ENCODE data around the gene MSX2.

The MSX2 gene

GRCh38 chr5:174692381-174692780, 32.0 kb upstream of the MSX2 start:
- Histone ChIP-seq H3K9me3 (ENCODE audit: control insufficient read depth, insufficient read depth, low read depth, low read length) (no peaks in the 10 kb centered on the region), H3K4me3 (ENCODE audit: low read depth, low read length) (no peak overlapping the region), H3K27ac (ENCODE audit: extremely low read depth, low read depth, low read length) (no peak overlapping the region), H3K36me3 (ENCODE audit: control insufficient read depth in 2 of 2, insufficient read depth in 1 of 2, low read length in 2 of 2) (no peaks in the 10 kb centered on the region), H3K4me1 (ENCODE audit: control insufficient read depth, insufficient read depth, low read length) (peaks cover 18% of the 10 kb centered on the region)
- ChIA-PET POLR2A (no interaction called here), CTCF (no interaction called here)
- TF ChIP-seq ZNF404 (tag by site-specific recombination; IDR thresholded peaks at IDR 0.05) (no peak), ZNF37A (tag by site-specific recombination; IDR thresholded peaks at IDR 0.05) (no peak), ZNF140 (tag by site-specific recombination; IDR thresholded peaks at IDR 0.05) (no peak), ZNF561 (tag by site-specific recombination; IDR thresholded peaks at IDR 0.05; ENCODE audit: borderline replicate concordance) (no peak), ZSCAN23 (tag by site-specific recombination; IDR thresholded peaks at IDR 0.05) (no peak), PRDM6 (tag by site-specific recombination; IDR thresholded peaks at IDR 0.05) (no peak)

GRCh38 chr5:174692982-174693422, 31.4 kb upstream of the MSX2 start:
- POLR2A ChIA-PET, result no interaction called here
- no peaks in the 10 kb centered on the region for H3K36me3 ChIP-seq (ENCODE audit: control insufficient read depth in 2 of 2, insufficient read depth in 1 of 2, low read length in 2 of 2)
- H3K4me3 ChIP-seq (ENCODE audit: low read depth, low read length), result no peak overlapping the region
- TF ChIP-seq TCF7L2 (IDR thresholded peaks at IDR 0.05; ENCODE audit: borderline replicate concordance, low read depth, low read length), result peak; percentile 40; the same call in 1 of the 2 replicates
- TF ChIP-seq ZIC2 (tag by site-specific recombination; IDR thresholded peaks at IDR 0.05), result peak; percentile 95
- TF ChIP-seq ZNF658 (tag by site-specific recombination; IDR thresholded peaks at IDR 0.05), result no peak
- peak overlapping the region; percentile 5; the same call in 1 of the 2 replicates for H3K27ac ChIP-seq (ENCODE audit: extremely low read depth, low read depth, low read length)
- no peaks in the 10 kb centered on the region for H3K9me3 ChIP-seq (ENCODE audit: control insufficient read depth, insufficient read depth, low read depth, low read length)
- CTCF ChIA-PET, result interaction anchor here (0.7 kb wide), 1 partner anchor 115 kb away, joined by 4 read pairs; no protein-coding TSS in a partner anchor
- H3K4me1 ChIP-seq (ENCODE audit: control insufficient read depth, insufficient read depth, low read length), result peaks cover 18% of the 10 kb centered on the region

GRCh38 chr5:174693697-174694385, 30.5 kb upstream of the MSX2 start:
- ChIA-PET POLR2A (no interaction called here), CTCF (interaction anchor here (0.7 to 0.9 kb wide), 2 partner anchors 12 to 116 kb away, joined by 3 to 4 read pairs; no protein-coding TSS in a partner anchor)
- Histone ChIP-seq H3K36me3 (ENCODE audit: control insufficient read depth in 2 of 2, insufficient read depth in 1 of 2, low read length in 2 of 2) (no peaks in the 10 kb centered on the region), H3K4me1 (ENCODE audit: control insufficient read depth, insufficient read depth, low read length) (peaks cover 18% of the 10 kb centered on the region), H3K27ac (ENCODE audit: extremely low read depth, low read depth, low read length) (no peak overlapping the region), H3K9me3 (ENCODE audit: control insufficient read depth, insufficient read depth, low read depth, low read length) (no peaks in the 10 kb centered on the region), H3K4me3 (ENCODE audit: low read depth, low read length) (no peak overlapping the region)
- TF ChIP-seq ZNF596 (tag by site-specific recombination; IDR thresholded peaks at IDR 0.05) (peak; percentile 6; the same call in 1 of the 2 replicates), ZNF112 (tag by site-specific recombination; IDR thresholded peaks at IDR 0.05) (no peak), ZBTB20 (tag by site-specific recombination; IDR thresholded peaks at IDR 0.05) (0 out of 2 replicates have a peak, but pooled peaks have one; percentile 13), RBAK (tag by site-specific recombination; IDR thresholded peaks at IDR 0.05) (no peak), KLF1 (tag by site-specific recombination; IDR thresholded peaks at IDR 0.05) (0 out of 2 replicates have a peak, but pooled peaks have one; percentile 38), ZBTB17 (tag by site-specific recombination; IDR thresholded peaks at IDR 0.05) (peak; percentile 23; the same call in 1 of the 2 replicates), ZIC2 (tag by site-specific recombination; IDR thresholded peaks at IDR 0.05) (peak; percentile 6; the same call in 1 of the 2 replicates), OSR2 (tag by site-specific recombination; IDR thresholded peaks at IDR 0.05) (peak; percentile 38; the same call in 1 of the 2 replicates), ZNF423 (tag by site-specific recombination; IDR thresholded peaks at IDR 0.05) (peak; percentile 43; the same call in 1 of the 2 replicates)

DNA sequence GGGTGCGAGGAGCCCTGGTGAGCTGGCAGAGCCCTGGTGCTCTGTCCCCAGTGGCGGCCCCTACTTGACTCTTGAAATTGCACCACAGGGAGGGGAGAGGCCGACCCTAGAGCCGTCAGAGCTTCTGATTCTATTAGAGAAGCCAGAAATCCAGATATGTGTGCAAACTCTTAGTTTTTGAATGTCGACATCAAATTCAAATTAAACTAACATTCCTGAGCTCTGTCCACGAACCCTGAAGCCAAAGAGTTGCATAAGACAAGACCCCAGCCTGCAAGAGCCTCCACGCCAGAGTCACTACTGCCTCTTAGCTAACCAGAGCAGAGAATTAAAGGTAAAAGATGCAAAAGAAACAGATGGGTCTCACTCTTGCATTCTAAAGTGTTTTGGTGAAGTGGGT, 29.8 kb upstream of the MSX2 start:
- CTCF ChIA-PET, result interaction anchor here (0.9 kb wide), 1 partner anchor 11 kb away, joined by 3 read pairs; no protein-coding TSS in a partner anchor
- Histone ChIP-seq H3K4me3 (ENCODE audit: low read depth, low read length) (no peak overlapping the region), H3K36me3 (ENCODE audit: control insufficient read depth in 2 of 2, insufficient read depth in 1 of 2, low read length in 2 of 2) (no peaks in the 10 kb centered on the region), H3K4me1 (ENCODE audit: control insufficient read depth, insufficient read depth, low read length) (peaks cover 18% of the 10 kb centered on the region), H3K9me3 (ENCODE audit: control insufficient read depth, insufficient read depth, low read depth, low read length) (no peaks in the 10 kb centered on the region), H3K27ac (ENCODE audit: extremely low read depth, low read depth, low read length) (no peak overlapping the region)
- POLR2A ChIA-PET, result no interaction called here
- no peak for TF ChIP-seq HOXA7 (CRISPR knock-in tag; IDR thresholded peaks at IDR 0.05; ENCODE audit: borderline replicate concordance)
- TF ChIP-seq ZNF112 (tag by site-specific recombination; IDR thresholded peaks at IDR 0.05), result no peak
- TF ChIP-seq ZNF341 (tag by site-specific recombination; IDR thresholded peaks at IDR 0.05; ENCODE audit: low read depth), result no peak
- no peak for TF ChIP-seq ZNF561 (tag by site-specific recombination; IDR thresholded peaks at IDR 0.05; ENCODE audit: borderline replicate concordance)
- no peak for TF ChIP-seq ZNF654 (tag by site-specific recombination; IDR thresholded peaks at IDR 0.05; ENCODE audit: low read depth)
- no peak for TF ChIP-seq ZFP69B (tag by site-specific recombination; IDR thresholded peaks at IDR 0.05)
- TF ChIP-seq ZNF140 (tag by site-specific recombination; IDR thresholded peaks at IDR 0.05), result no peak
- no peak for TF ChIP-seq ZNF2 (tag by site-specific recombination; IDR thresholded peaks at IDR 0.05)
- TF ChIP-seq, protein P1, sequence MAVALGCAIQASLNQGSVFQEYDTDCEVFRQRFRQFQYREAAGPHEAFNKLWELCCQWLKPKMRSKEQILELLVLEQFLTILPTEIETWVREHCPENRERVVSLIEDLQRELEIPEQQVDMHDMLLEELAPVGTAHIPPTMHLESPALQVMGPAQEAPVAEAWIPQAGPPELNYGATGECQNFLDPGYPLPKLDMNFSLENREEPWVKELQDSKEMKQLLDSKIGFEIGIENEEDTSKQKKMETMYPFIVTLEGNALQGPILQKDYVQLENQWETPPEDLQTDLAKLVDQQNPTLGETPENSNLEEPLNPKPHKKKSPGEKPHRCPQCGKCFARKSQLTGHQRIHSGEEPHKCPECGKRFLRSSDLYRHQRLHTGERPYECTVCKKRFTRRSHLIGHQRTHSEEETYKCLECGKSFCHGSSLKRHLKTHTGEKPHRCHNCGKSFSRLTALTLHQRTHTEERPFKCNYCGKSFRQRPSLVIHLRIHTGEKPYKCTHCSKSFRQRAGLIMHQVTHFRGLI (tag by site-specific recombination; IDR thresholded peaks at IDR 0.05), result no peak
- no peak for TF ChIP-seq EGR2 (tag by site-specific recombination; IDR thresholded peaks at IDR 0.05; ENCODE audit: low read depth)
- no peak for TF ChIP-seq MEIS1 (CRISPR knock-in tag; IDR thresholded peaks at IDR 0.05; ENCODE audit: borderline replicate concordance)
- TF ChIP-seq KLF9 (tag by site-specific recombination; IDR thresholded peaks at IDR 0.05; ENCODE audit: low read depth), result no peak

All from HEK293 (cell line).